HL-60 (cell line): ENCODE measurements around the gene ATL1.

ENCODE experiments used
- DNase-seq, 2 experiments: peaks; one replicate each; pipeline ENCODE4 v3.0.0-alpha.2; 2010 to 2020; ENCODE audit warnings: low read depth in 1 of 2, low spot score in 1 of 2
- H3K27ac ChIP-seq: fragments of 250-450 bp; sonication (Bioruptor Pico); replicated peaks from 2 replicates; pipeline ENCODE4 v1.5.1; 2020; ENCODE audit warnings: mild to moderate bottlenecking, moderate library complexity
- H3K27me3 ChIP-seq: fragments of 250-450 bp; sonication (Bioruptor Pico); 2 replicates; pipeline ENCODE4 v1.5.1; 2021; ENCODE audit warnings: mild to moderate bottlenecking, moderate library complexity; ENCODE audit not compliant: insufficient read depth, poor library complexity, severe bottlenecking
- H3K4me3 ChIP-seq: replicated peaks from 2 replicates; pipeline ENCODE4 v1.5.1; 2011; ENCODE audit warnings: mild to moderate bottlenecking, control low read depth, low read length; ENCODE audit not compliant: insufficient read depth
- CTCF ChIP-seq: IDR thresholded peaks from one replicate; pipeline ENCODE4 v1.5.1; 2011; ENCODE audit warnings: low read length, control low read depth, inconsistent platforms; ENCODE audit not compliant: insufficient read depth
- GABPA ChIP-seq: IDR thresholded peaks from 2 replicates; pipeline ENCODE4 v1.6.1; 2012; ENCODE audit warnings: low read depth
- POLR2AphosphoS5 ChIP-seq: IDR thresholded peaks from 2 replicates; pipeline ENCODE4 v1.6.1; 2012; ENCODE audit warnings: low read depth
- REST ChIP-seq: IDR thresholded peaks from 2 replicates; pipeline ENCODE4 v1.6.1; 2012; ENCODE audit warnings: low read depth; ENCODE audit not compliant: insufficient replicate concordance
- SPI1 ChIP-seq: IDR thresholded peaks from 2 replicates; pipeline ENCODE4 v1.6.1; 2012; ENCODE audit warnings: low read depth, mild to moderate bottlenecking, borderline replicate concordance

Gene ATL1

GRCh38 chr14:50670866-50671256 lies 110.9 kb downstream of the ATL1 start:
- TF ChIP-seq GABPA (no peak), POLR2AphosphoS5 (no peak), SPI1 (no peak), REST (no peak), CTCF (no peak)
- no peaks in the 10 kb centered on the region for H3K27me3 ChIP-seq
- no peak overlapping the region for H3K4me3 ChIP-seq
- no peak overlapping the region for H3K27ac ChIP-seq
- DNase-seq = no peak

- DNase-seq = no peak
- no peak overlapping the region for H3K4me3 ChIP-seq
- no peaks in the 10 kb centered on the region for H3K27me3 ChIP-seq
- TF ChIP-seq REST (no peak), POLR2AphosphoS5 (no peak), SPI1 (no peak), CTCF (no peak), GABPA (no peak)
- H3K27ac ChIP-seq = no peak overlapping the region
Measured at GRCh38 chr14:50675597-50675996, 115.7 kb downstream of the ATL1 start.

- no peak for TF ChIP-seq CTCF
- TF ChIP-seq SPI1 = no peak
- no peak for TF ChIP-seq GABPA
- no peak for TF ChIP-seq REST
- no peak for TF ChIP-seq POLR2AphosphoS5
- no peak overlapping the region for H3K4me3 ChIP-seq
- no peak overlapping the region for H3K27ac ChIP-seq
- H3K27me3 ChIP-seq = no peaks in the 10 kb centered on the region
- DNase-seq = no peak
Measured at GRCh38 chr14:50676814-50677516, 117.0 kb downstream of the ATL1 start.
